Urothelium cell line (cell line): ENCODE data around the gene MEA1.
"Not testable (repeated sequence)": the region's sequence is repeated elsewhere in the genome, so short reads cannot be mapped to it uniquely, and the experiment has no call there.

Experiments used
- DNase-seq: peaks from one replicate; pipeline ENCODE4 v3.0.0; 2011; ENCODE audit warnings: low spot score, mixed read lengths
- FAIRE-seq: peaks from 2 replicates; lab custom pipeline; 2011; peaks lifted over from hg19 to GRCh38; lab: Jason Lieb, UNC

MEA1 gene

DNA sequence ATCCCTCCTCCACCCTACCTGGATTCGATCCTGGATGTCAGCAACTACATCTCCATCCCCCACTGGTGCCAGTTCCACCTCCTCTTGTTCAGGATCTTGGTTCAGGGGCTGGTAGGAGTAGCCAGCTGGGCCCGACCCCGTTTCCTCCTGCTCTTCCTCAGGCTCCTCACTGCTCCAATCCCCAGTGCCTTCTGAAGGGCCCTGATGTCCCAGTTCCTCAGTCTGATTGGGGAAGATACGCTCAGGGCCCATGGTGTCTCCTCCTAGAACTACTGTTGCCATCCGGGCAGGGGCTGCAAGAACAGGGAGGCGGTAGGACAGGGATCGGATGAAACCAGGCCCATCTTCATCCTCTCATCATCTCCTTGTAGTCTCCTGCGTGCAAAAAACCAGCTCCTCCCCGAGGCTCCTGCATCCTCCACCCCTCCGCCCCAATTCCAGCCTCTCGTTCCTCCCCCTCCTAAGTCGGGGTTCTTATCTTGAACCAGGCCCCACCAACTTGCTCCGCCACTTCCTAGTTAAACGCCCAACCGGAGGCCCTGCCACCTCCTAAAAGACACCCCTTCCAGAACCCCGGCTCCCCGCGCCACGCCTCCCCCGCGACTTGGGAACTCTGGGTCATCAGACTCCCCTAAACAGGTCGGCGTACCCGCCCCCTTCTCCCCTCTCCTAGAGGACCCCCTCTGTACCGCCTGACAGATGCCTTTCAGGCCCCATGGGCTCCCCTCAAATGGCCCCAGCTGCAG lies 476 bp downstream of the MEA1 start:
- DNase-seq (peak; percentile 18), FAIRE-seq (no peak)

DNA sequence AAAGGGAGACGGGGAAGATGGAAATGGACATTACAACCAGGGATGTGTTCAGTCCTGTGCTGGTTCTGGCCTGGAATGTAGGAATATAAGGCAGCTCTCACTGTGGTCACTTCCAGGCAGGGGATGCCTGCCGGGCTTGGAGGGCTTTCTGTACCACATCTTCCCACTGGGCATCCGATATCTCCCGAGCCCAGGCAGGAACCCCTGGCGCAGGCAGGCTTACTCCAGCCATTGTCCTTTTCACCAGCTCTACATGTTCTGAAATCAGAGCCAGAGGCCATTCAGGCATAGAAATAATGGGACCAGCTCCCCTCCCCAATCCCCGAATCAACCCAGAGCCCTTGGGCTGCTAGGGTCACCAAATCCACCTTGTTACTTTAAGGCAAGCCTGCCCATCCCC lies 1.4 kb downstream of the MEA1 start:
- FAIRE-seq: no peak
- no peak for DNase-seq

DNA sequence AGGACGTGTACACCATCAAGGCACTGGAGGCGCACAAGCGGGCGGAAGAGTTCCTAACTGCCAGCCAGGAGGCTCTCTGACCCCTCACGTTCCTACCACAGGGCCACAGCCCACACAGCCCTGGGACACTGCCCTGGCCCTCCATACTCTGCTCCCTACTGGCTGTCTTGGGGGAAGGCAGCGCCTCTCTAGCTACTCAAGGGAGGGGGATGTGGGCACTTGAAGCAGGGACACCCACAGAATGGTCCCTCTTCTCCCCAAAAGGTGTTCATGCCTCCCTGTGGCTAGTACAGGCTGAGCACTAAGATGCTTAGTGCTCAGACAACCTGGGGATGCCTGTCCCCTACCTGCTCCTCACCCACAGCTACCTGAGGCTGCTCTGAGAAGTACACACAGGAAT lies 2.5 kb downstream of the MEA1 start:
- FAIRE-seq (no peak), DNase-seq (no peak)

DNA sequence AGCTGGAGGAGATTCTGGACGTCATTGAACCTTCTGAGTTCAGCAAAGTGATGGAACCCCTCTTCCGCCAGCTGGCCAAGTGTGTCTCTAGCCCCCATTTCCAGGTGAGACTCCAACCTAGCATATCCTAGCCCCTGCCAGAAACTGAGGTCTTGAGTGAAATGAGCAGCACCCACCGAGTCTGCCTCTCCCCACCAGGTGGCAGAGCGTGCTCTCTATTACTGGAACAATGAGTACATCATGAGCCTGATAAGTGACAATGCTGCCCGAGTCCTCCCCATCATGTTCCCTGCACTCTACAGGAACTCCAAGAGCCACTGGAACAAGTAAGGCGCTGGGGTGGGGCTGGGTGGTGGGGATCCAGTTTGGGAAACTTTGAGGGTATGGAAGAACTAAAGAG lies 4.6 kb downstream of the MEA1 start:
- FAIRE-seq: no peak

DNA sequence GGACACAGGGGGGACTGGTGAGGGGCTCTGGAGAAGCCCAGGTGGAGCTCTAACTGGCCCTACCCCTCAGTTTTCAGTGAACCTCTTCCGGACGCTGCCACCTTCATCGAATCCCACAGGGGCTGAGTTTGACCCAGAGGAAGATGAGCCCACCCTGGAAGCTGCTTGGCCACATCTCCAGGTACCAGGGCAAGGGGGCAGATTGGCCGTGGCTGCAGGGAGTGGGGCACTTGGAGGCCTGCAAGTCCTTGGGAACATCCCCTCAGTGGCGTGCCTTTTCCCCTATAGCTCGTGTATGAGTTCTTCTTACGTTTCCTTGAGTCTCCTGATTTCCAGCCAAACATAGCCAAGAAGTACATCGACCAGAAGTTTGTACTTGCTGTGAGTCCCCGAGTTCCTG lies 6.6 kb downstream of the MEA1 start:
- FAIRE-seq (no peak), DNase-seq (no peak)

More for the DNA sequence above, 4.6 kb downstream of the MEA1 start:
- no peak for DNase-seq

DNA sequence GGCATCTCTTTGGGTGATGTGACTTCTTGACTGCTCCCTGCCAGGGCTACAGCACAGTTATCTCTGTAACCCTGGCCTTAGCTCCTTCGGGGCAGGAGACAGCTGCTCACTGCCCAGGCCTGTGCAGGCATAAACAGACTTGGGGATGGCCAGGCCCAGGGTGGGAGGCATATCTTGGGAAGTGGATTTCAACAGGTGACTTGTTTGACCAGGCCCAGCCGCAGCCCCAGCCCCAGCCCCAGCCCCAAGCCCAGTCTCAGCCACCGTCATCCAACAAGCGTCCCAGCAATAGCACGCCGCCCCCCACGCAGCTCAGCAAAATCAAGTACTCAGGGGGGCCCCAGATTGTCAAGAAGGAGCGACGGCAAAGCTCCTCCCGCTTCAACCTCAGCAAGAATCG lies 7.5 kb downstream of the MEA1 start:
- no peak for FAIRE-seq

DNA sequence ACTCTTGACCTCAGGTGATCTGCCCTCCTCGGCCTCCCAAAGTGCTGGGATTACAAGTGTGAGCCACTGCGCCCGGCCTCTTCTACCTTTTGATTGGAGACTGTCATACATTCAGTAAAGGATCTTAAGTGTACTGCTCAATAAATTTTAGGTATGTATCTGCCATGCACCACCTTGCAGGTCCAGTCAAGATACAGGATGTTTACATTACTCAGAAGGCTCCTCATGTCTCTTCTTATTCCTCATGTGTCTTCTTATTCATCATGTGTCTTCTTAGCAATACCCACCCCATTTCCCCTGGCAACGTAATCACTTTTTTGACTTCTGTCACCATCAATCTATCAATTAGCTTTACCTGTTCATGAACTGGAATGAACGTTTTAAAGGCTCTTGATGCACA lies 7.9 kb downstream of the MEA1 start:
- DNase-seq (no peak), FAIRE-seq (no peak)

More for the DNA sequence above, 7.5 kb downstream of the MEA1 start:
- DNase-seq: no peak

DNA sequence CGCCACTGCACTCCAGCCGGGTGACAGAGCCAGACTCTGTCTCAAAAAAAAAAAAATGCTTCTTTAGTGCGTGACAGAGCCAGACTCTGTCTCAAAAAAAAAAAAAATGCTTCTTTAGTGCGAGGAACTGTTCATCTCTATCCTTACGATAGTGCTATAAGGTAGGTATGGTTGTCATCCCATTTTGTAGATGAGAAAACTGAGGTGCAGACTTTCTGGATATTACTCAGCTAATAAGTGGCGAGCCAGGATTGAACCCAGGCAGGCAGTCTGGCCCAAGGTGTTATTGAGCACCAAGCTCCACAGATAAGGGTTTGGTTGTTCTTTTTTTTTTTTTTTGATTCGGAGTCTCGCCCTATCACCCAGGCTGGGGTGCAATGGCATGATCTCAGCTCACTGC lies 11.9 kb downstream of the MEA1 start:
- FAIRE-seq (no peak), DNase-seq (no peak)

DNA sequence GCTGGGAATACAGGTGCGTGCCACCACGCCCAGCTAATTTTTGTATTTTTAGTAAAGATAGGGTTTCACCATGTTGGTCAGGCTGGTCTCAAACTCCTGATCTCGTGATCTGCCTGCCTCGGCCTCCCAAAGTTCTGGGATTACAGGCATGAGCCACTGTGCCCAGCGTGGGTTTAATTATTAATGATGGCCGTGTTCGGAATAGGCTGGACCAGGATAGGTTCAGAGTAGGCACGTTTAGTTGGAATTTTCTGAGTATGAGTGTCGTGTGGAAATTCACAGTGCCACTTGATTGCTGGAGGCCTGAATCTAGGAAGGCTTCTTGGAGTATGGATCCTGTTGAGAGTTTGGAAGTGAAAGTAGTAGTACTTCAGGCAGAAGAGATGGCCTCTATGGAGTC lies 15.5 kb downstream of the MEA1 start:
- not testable (repeated sequence) for FAIRE-seq

DNA sequence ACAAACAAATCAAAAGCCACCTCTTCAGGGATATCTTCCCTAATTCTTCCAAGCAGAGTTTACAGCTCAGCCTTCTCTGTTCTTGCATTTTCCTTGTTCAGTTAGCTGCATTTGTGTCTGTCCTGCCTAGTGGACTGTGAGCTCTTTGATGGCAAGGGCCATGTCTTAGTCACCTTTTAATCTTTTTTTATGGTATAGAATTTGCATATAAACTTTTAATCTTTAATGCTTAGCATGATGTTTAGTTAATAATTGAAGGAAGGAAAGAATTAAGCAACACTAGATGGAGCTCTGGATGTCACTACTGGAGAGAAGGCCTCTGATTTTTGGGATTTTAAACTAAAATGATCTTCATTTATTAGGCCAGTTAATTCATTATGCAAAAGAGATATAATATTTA lies 17.2 kb downstream of the MEA1 start:
- FAIRE-seq: no peak

More for the DNA sequence above, 15.5 kb downstream of the MEA1 start:
- DNase-seq: not testable (repeated sequence)

DNA sequence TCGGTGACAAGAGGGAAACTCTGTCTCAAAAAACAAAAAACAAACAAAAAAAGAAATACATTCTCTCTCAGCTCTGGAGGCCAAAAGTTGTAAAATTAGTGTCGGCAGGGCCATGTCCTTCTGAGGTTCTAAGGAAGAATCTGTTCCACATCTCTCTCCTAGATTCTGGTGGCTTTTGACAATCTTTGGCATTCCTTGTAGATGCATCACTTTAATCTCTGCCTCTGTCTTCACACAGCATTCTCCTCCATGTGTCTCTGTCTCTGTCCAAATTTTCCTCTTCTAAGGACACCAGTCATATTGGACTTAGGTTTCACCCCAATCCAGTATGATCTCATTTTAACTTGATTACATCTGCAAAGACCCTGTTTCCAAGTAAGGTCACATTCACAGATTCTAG lies 20.3 kb downstream of the MEA1 start:
- DNase-seq (no peak), FAIRE-seq (no peak)

More for the DNA sequence above, 17.2 kb downstream of the MEA1 start:
- no peak for DNase-seq

DNA sequence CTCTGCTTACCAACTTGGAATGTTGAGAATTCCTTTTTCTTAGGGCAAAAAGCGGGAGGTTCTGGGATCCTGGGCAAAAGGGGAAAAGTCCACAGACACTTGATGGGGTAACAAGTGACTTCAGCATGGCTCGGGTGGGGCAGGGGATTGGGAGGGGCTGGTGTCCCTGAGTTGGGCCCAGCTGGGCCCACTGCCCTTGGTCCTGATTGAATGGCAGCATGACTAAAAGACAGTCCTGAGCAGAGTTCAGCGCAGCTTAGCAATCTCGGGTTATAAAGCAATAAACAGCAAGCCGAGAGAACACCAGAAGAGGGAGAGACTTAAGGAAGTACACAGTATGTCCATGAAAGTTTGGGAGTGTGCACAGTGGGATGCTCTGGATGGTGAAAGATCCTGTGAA lies 23.8 kb downstream of the MEA1 start:
- FAIRE-seq (no peak), DNase-seq (no peak)

DNA sequence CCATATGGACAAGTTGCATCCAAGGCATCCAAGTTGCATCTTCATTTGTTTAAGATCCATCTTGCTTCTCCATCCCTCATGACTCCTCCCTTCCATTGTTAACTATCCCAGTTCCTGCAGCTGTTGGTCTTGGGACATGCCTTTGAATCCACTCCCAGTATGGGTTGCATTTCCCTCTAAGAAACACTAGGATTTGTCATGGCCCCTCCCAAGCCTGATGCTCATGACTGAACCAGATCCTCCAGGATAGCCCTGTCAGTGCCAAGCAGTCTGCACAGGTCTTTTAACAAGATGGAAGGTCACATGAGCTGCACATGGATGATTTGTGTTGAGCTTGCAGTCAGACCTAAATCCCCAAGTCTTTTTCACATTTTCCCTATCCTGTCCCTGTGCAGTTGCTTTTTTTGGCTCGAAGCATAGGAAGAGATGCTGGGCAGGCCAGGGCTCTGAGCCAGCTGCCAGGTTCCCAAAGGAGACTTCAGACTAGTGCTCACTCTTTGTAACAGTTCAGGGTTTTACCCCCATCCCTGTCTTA lies 25.2 kb downstream of the MEA1 start:
- no peak for DNase-seq
- FAIRE-seq: no peak

DNA sequence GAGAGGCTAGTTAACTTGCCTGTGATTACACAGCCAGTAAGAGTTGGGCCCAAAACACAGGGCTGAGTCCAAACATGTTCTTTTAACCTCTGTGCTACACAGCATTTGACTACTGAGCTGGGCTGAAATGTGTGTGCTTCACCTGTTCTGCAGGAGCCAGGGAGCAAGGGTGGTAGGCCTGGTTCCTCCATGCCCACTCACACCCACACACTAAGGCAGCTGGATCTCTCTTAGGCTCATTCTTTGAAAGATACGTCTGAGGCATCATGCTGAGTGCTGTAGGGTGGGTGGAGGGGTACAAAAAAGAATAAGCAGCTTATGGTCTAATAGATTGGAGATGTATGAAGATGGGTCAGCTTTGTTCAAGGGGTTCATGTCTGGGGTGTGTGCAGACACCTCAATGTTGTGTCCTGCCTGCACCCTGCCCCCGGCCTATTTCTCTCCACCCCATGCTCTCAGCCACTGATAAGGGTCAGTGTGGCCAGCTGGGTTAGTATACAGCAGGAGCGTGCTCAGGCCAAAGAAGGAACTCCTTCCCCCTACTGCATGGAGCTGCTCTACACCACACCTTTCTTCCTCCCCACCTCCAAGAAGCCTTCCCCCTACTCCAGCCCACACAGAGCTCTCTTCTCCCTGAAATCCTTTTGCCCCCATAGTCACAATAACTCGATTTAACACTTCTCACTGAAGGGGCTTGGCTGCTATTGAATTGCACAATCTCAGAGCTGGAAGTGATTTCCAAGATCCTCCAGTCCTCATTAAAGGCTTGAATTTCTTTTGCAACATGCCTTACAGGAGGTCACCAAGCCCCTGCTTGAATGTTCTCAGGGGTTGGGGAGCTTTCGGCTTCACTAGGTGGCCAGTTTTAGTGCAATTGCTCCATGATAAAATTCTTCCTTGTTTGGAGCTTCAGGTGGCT lies 26.0 kb downstream of the MEA1 start:
- FAIRE-seq: no peak

DNA sequence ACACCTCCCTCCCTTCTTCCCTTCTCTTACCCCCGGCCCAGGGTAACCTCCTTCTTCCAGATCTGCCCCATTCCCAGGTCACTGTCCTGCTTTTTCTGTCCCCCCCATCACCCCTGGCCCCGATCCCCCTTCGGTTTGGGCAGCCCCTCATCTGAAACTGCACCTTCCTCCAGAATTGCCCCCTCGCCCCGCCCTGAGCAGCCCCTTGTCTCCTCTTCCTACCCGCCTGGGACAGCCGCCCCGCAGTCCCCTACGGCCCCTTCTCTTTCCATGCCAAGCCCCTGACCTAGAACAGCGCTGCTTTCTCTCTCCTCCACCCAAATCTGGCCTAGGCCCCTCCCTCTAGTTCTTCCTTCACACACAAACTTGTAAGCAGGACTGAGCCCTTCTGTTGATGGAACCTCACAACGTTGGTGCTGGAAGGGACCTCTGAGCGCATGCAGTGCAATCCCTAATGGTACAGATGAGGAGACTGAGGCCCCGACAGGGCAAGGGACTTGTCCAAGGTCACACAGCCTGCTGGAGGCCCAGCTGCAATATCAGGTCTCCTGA lies 28.7 kb downstream of the MEA1 start:
- FAIRE-seq (no peak), DNase-seq (peak; percentile 15)

More for the DNA sequence above, 26.0 kb downstream of the MEA1 start:
- DNase-seq: no peak

DNA sequence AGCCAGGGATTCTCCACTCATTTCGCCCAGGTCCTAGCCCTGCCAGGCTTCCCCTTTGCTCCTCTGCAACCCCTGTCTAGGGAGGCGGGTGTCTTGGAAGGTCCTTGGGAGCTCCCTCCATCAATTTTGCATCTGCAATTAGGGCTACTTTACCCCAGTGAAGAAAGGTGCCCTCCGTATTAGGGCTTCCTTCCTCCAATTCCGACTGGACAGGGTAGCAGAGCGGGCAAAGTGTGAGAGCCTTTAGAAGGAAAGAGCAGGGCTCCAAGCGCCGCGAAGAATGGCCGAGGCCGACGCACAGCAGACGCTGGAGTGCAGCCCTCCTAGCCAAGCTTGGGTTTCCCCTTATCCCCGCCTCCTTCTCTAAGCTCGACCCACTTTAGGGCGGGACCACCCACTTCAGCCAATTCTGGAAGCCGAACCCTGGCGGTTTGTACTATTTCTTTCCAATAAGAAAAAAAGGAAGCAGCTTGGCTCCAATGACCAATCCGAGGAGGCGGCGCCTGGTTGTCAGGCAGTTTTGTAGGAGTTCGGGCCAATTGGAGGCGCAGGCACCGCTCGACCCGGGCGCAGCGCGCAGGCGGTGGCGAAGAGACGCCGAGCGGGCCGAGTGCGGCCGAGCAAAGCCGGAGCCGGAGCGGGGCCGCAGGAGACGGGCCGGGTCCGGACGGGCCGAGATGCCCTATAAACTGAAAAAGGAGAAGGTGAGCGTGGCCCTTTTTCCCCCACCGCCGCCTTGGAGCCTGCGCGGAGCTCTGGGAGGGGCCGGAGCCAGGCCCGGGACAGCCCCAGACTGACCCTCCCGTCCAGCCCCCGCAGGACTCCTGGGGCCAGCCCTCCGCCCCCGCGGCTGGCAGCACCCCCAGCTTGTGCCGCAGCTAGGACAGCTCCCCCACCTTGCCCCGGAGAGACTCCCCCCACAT lies 29.5 kb downstream of the MEA1 start, which contains the start of gene PPP2R5D:
Gene PPP2R5D, plus strand, starts transcription at position 570 of the 923 bp plus-strand sequence. Its CDS starts 108 bp downstream, at position 678.
- DNase-seq (peak; percentile 98), FAIRE-seq (no peak)

DNA sequence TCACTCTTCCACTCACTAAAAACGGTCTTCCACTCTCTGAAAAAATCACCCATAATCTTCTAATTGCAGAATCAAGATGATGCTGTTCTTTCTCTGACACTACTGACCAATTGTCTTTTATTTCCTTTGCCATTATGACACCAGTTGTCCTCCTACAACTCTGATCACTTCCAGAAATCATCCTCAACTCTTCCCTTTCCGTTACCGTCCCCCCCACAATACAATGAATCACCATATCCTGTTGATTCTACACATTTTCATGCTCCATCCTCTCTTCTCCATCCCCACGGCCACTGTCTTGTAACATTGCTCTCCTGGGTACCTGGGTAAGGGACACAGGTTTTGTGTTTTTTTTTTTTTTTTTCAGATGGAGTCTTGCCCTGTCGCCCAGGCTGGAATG lies 31.9 kb downstream of the MEA1 start:
- FAIRE-seq (no peak), DNase-seq (no peak)

DNA sequence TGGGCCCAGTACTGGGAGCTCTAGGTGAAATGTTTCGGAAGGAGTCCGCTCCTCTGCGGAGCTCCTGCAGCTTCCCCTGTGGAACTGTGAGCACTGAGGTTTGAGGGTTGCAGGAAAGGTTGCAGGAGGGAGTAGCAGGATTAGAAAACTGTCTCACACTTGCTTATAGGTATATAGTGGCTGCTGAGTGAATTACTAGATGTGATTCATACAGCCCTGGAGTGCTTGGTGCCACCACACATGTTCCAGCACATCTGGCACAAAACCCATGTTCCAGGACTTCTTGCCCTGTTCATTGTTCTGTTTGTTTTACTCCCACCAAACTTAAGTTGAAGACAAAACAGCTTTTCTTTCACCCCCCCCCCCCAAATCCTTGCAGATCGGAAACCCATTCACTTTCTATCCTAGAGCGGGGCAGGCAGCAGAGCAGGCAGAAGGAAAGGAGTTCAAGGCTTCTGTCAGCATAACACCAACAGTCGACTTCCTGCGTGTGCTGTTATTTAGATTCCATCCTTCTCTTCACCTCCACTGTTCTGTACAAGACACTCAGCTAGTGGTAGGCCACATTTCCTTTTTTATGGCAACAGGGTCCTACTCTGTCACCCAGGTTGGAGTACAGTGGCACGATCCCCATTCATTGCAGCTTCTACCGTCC lies 34.1 kb downstream of the MEA1 start:
- DNase-seq (peak; percentile 26), FAIRE-seq (no peak)

DNA sequence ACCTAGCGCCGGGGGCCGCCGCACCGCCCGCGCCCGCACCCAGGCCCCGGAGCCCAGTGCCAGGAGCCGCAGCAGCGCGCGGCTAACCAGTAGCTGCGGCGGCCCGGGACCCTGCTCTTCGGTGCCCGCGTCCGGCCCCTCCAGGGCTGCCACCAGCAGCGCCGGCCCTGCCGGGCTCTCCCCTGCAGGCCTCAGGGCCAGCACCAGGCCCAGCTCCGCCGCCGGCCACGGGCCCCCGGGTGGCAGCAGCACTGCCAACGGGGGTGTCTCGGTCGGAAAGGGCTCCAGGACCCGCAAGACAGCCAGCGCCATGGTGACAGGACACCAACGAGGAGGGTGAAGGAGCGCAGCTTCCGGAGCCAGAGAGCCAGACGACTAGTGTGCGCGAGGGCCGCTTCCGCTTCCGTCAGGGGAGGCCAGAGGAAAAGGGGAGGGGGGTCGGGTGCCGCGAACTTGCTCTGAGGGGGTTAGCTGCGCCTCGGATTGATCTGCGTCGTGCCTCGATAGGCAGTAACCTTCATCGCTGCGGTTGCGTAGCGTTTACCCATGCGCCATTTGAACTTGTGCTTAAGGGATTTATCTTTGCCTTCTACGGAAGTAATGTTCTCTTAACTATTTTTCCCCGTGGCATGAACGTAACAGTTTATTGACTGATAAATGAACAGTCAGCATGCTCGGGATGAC lies 34.8 kb downstream of the MEA1 start, which contains the start of gene PEX6:
Gene PEX6, minus strand, starts transcription at position 343 of the 684 bp plus-strand sequence. Its CDS starts 31 bp downstream, at position 312.
- DNase-seq (peak; percentile 84), FAIRE-seq (no peak)
